DND-41 (cell line): ENCODE measurements around the gene COQ6.
"Not testable (repeated sequence)": the region's sequence is repeated elsewhere in the genome, so short reads cannot be mapped to it uniquely, and the experiment has no call there.

Source experiments
- ATAC-seq: fragments of 200-7000 bp; cut with Tn5 transposase; 3 replicates; pipeline ENCODE4 v1.9.1; 2021; ENCODE audit warnings: low read depth; ENCODE audit not compliant: insufficient read depth
- DNase-seq: peaks from one replicate; pipeline ENCODE4 v3.0.0-alpha.2; 2020
- H2AFZ ChIP-seq: 2 replicates; pipeline ENCODE4 v1.6.0; 2012; ENCODE audit warnings: low read depth, low read length
- H3K27ac ChIP-seq: 2 replicates; pipeline ENCODE4 v1.5.1; 2012; ENCODE audit warnings: low read length, inconsistent platforms
- H3K27me3 ChIP-seq: fragments of 200-600 bp; sonication (generic); 2 replicates; pipeline ENCODE4 v1.6.0; 2012; ENCODE audit warnings: low read length, mild to moderate bottlenecking, inconsistent platforms; ENCODE audit not compliant: insufficient read depth, poor library complexity
- H3K36me3 ChIP-seq: 2 replicates; pipeline ENCODE4 v1.5.1; 2012; ENCODE audit warnings: low read length, inconsistent platforms; ENCODE audit not compliant: insufficient read depth
- H3K4me1 ChIP-seq: 2 replicates; pipeline ENCODE4 v1.5.1; 2012; ENCODE audit warnings: mild to moderate bottlenecking, low read length; ENCODE audit not compliant: insufficient read depth
- H3K4me2 ChIP-seq: 2 replicates; pipeline ENCODE4 v1.6.0; 2012; ENCODE audit warnings: mild to moderate bottlenecking, moderate library complexity, low read length, inconsistent platforms; ENCODE audit not compliant: insufficient read depth
- H3K4me3 ChIP-seq, 2 experiments: fragments of 200-600 bp in 1 of 2; shearing (Covaris generic) in 1 of 2; 2 replicates each; pipeline ENCODE4 v1.5.1; 2012 to 2016; ENCODE audit warnings: inconsistent platforms in 2 of 2, low read length in 2 of 2, mild to moderate bottlenecking in 2 of 2, low read depth in 1 of 2, moderate library complexity in 1 of 2
- H3K79me2 ChIP-seq: 2 replicates; pipeline ENCODE4 v1.6.0; 2012; ENCODE audit warnings: low read length, inconsistent platforms; ENCODE audit not compliant: insufficient read depth
- H3K9ac ChIP-seq: 2 replicates; pipeline ENCODE4 v1.6.0; 2012; ENCODE audit warnings: low read depth, mild to moderate bottlenecking, inconsistent platforms, low read length, moderate library complexity
- H3K9me3 ChIP-seq: 2 replicates; pipeline ENCODE4 v1.5.1; 2012; ENCODE audit warnings: low read length, moderate library complexity, mild to moderate bottlenecking, inconsistent platforms; ENCODE audit not compliant: insufficient read depth, severe bottlenecking
- H4K20me1 ChIP-seq: 2 replicates; pipeline ENCODE4 v1.6.0; 2012; ENCODE audit warnings: low read length; ENCODE audit not compliant: insufficient read depth
- CTCF ChIP-seq: IDR thresholded peaks from 2 replicates; pipeline ENCODE4 v1.5.1; 2012; ENCODE audit warnings: borderline replicate concordance, low read length, moderate library complexity, mild to moderate bottlenecking; ENCODE audit not compliant: poor library complexity, severe bottlenecking; ENCODE audit errors: extremely low read depth
- EZH2 ChIP-seq: IDR thresholded peaks from 3 replicates; pipeline ENCODE4 v1.6.1; 2012; ENCODE audit warnings: borderline replicate concordance, low read depth, mild to moderate bottlenecking, moderate library complexity, low read length, inconsistent platforms; ENCODE audit not compliant: severe bottlenecking

The COQ6 gene

GRCh38 chr14:73913256-73913655 lies 36.8 kb upstream of the COQ6 start:
- Histone ChIP-seq H3K9ac (no peak overlapping the region), H3K4me1 (no peaks in the 10 kb centered on the region), H3K4me2 (no peak overlapping the region), H3K4me3 (no peak overlapping the region), H3K36me3 (peaks cover 79% of the 10 kb centered on the region), H3K27me3 (no peaks in the 10 kb centered on the region), H2AFZ (no peak overlapping the region), H3K79me2 (peaks cover 28% of the 10 kb centered on the region), H4K20me1 (peaks cover 6% of the 10 kb centered on the region; the same call in 1 of the 2 replicates), H3K27ac (no peak overlapping the region), H3K9me3 (no peaks in the 10 kb centered on the region)
- ATAC-seq, result no peak
- no peak for DNase-seq
- TF ChIP-seq CTCF (no peak), EZH2 (no peak)

- Histone ChIP-seq H3K4me2 (no peak overlapping the region), H3K9ac (no peak overlapping the region), H3K36me3 (peaks cover 76% of the 10 kb centered on the region), H3K27ac (no peak overlapping the region), H4K20me1 (peaks cover 6% of the 10 kb centered on the region; the same call in 1 of the 2 replicates), H3K27me3 (no peaks in the 10 kb centered on the region), H2AFZ (no peak overlapping the region), H3K4me1 (no peaks in the 10 kb centered on the region), H3K4me3 (no peak overlapping the region), H3K79me2 (peaks cover 24% of the 10 kb centered on the region), H3K9me3 (no peaks in the 10 kb centered on the region)
- ATAC-seq (no peak), DNase-seq (no peak)
- TF ChIP-seq EZH2, result no peak
- TF ChIP-seq CTCF, result no peak
Observed at GRCh38 chr14:73916324-73916723, 33.8 kb upstream of the COQ6 start.

- H3K9me3 ChIP-seq, result not testable (repeated sequence)
- peaks cover 77% of the 10 kb centered on the region for H3K36me3 ChIP-seq
Observed at GRCh38 chr14:73919457-73919856, 30.6 kb upstream of the COQ6 start.

GRCh38 chr14:73924337-73924736 lies 25.8 kb upstream of the COQ6 start:
- Histone ChIP-seq H3K9me3 (no peaks in the 10 kb centered on the region), H3K36me3 (peaks cover 87% of the 10 kb centered on the region), H2AFZ (no peak overlapping the region), H3K4me1 (no peaks in the 10 kb centered on the region), H3K27ac (no peak overlapping the region), H3K27me3 (no peaks in the 10 kb centered on the region), H3K9ac (no peak overlapping the region), H3K4me2 (no peak overlapping the region), H4K20me1 (no peaks in the 10 kb centered on the region), H3K79me2 (no peaks in the 10 kb centered on the region), H3K4me3 (no peak overlapping the region)
- ATAC-seq (no peak), DNase-seq (no peak)
- no peak for TF ChIP-seq EZH2
- TF ChIP-seq CTCF, result no peak

More at GRCh38 chr14:73919457-73919856, 30.6 kb upstream of the COQ6 start:
- H3K4me2 ChIP-seq, H3K4me1 ChIP-seq, DNase-seq, H3K27me3 ChIP-seq, H3K27ac ChIP-seq, H2AFZ ChIP-seq, ATAC-seq, H3K4me3 ChIP-seq, H4K20me1 ChIP-seq, H3K9ac ChIP-seq: not testable (repeated sequence)
- H3K79me2 ChIP-seq, result peaks cover 10% of the 10 kb centered on the region
